Esophagus squamous epithelium (tissue), 5 donors: ENCODE measurements around the gene MAS1L. TPM values are rescaled to one million over a fixed set of nuclear protein-coding genes. Genes with fewer than 3 reads are reported as not detected.
"Not testable (repeated sequence)": the region's sequence is repeated elsewhere in the genome, so short reads cannot be mapped to it uniquely, and the experiment has no call there.

Experiments used
- DNase-seq: peaks from one replicate; lab custom pipeline; 2025; lab: John Stamatoyannopoulos, UW
- H3K27ac ChIP-seq, 4 donors: fragments of 200-600 bp; sonication (generic); one replicate each; pipeline ENCODE4 v1.5.1; 2016 to 2019; ENCODE audit warnings: mild to moderate bottlenecking in 1 of 4
- H3K27me3 ChIP-seq, 4 donors: fragments of 200-600 bp; sonication (generic); 1 replicate in 3 of 4; 2 replicates in 1 of 4; pipeline versions ENCODE4 v1.5.1 to v1.6.0; 2017 to 2021; ENCODE audit warnings: antibody characterized with exemption in 1 of 4
- H3K36me3 ChIP-seq, 3 donors: fragments of 200-600 bp; sonication (generic); one replicate each; pipeline ENCODE4 v1.5.1; 2016 to 2019
- H3K4me1 ChIP-seq, 3 donors: fragments of 200-600 bp; sonication (generic); one replicate each; pipeline ENCODE4 v1.5.1; 2017 to 2019
- H3K4me3 ChIP-seq, 4 donors: fragments of 200-600 bp; sonication (generic); 1 replicate in 3 of 4; 2 replicates in 1 of 4; pipeline ENCODE4 v1.5.1; 2016 to 2019; ENCODE audit warnings: mild to moderate bottlenecking in 2 of 4, moderate library complexity in 1 of 4
- H3K9me3 ChIP-seq, 3 donors: fragments of 200-600 bp; sonication (generic); one replicate each; pipeline ENCODE4 v1.5.1; 2016 to 2019
- POLR2A ChIP-seq, 4 donors: fragments of 450-650 bp; IDR thresholded peaks; one replicate each; pipeline ENCODE4 v1.6.1; 2017; ENCODE audit warnings: antibody characterized with exemption in 4 of 4, mild to moderate bottlenecking in 4 of 4, moderate library complexity in 3 of 4
- WGBS, 2 donors: methylation state at CpG; one replicate each; pipeline ENCODE4 v1.1.5; 2018; 5-methylcytosine and 5-hydroxymethylcytosine counted together
- intact Hi-C: fragments of 100-400 bp; cut with DNase I; formaldehyde crosslinking; loops from one replicate; pipeline ENCODE4 v1.15.0; 2022
- total RNA-seq, 4 donors: library from RNA; depleted of rRNA; stranded (reverse); fragments of >200 nt; gene quantifications; one replicate each; pipeline ENCODE4 v1.1.0, GENCODE V29; 2016
- TF ChIP-seq, protein P1 (sequence below), 6 experiments: fragments of 450-650 bp in 4 of 6; fragments of 200-600 bp in 2 of 6; sonication (generic) in 2 of 6; IDR thresholded peaks; one replicate each; pipeline ENCODE4 v1.5.1; 2016 to 2019; ENCODE audit warnings: antibody characterized with exemption in 6 of 6, mild to moderate bottlenecking in 4 of 6, moderate library complexity in 4 of 6
- donor health status: DM: yes; HTN: yes; CAD: no.

Gene MAS1L
- total RNA-seq, 4 donors from 2014 or later: not detected

DNA sequence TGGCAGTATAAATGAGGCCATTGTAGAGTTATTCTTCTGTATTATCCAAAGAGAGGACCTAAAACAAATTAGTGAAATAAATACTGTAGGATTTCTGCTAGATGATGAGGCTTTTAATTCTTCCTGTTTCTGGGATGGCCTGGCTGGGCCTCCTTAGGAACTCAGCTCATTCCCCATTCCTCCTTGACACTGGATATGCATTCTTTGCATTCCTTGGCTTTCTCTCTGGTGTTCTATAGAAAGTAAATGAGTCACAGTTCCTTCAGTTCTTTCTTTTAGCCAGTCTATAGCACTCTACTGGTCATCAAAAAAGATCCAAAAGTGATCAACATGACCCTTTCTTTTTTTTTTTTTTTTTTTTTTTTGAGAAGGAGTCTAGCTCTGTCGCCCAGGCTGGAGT is 40.1 kb downstream of the MAS1L start:
- intact Hi-C loops: no loop called here
- no peaks in the 10 kb centered on the region for H3K9me3 ChIP-seq
- no peaks in the 10 kb centered on the region for H3K4me1 ChIP-seq
- H3K27ac ChIP-seq: no peak overlapping the region
- no peaks in the 10 kb centered on the region for H3K36me3 ChIP-seq
- 57% methylated on average over 1 of the region's 1 CpG; no CpG with 5 or more reads in 1 of the 2 donors for WGBS, 2 donors
- H3K27me3 ChIP-seq: peaks cover 0 to 5% (median 0%) of the 10 kb centered on the region in 4 donors
- no peak for DNase-seq
- TF ChIP-seq POLR2A (IDR thresholded peaks at IDR 0.05): no peak
- TF ChIP-seq, protein P1, sequence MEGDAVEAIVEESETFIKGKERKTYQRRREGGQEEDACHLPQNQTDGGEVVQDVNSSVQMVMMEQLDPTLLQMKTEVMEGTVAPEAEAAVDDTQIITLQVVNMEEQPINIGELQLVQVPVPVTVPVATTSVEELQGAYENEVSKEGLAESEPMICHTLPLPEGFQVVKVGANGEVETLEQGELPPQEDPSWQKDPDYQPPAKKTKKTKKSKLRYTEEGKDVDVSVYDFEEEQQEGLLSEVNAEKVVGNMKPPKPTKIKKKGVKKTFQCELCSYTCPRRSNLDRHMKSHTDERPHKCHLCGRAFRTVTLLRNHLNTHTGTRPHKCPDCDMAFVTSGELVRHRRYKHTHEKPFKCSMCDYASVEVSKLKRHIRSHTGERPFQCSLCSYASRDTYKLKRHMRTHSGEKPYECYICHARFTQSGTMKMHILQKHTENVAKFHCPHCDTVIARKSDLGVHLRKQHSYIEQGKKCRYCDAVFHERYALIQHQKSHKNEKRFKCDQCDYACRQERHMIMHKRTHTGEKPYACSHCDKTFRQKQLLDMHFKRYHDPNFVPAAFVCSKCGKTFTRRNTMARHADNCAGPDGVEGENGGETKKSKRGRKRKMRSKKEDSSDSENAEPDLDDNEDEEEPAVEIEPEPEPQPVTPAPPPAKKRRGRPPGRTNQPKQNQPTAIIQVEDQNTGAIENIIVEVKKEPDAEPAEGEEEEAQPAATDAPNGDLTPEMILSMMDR (IDR thresholded peaks at IDR 0.05): no peak
- H3K4me3 ChIP-seq: no peak overlapping the region

DNA sequence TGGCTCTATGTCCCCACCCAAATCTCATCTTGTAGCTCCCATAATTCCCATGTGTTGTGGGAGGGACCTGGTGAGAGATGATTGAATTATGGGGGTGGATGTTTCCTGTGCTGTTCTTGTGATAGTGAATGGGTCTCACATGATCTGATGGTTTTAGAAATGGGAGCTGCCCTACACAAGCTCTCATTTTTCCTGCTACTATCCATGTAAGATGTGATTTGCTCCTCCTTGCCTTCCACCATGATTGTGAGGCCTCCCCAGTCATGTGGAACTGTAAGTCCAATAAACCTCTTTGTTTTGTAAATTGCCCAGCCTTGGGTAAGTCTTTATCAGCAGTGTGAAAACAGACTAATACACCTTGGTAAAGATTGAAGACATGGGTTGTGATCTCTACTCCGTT is 43.7 kb downstream of the MAS1L start:
- H3K27me3 ChIP-seq, H3K9me3 ChIP-seq, H3K4me1 ChIP-seq, H3K36me3 ChIP-seq, intact Hi-C loops, DNase-seq, H3K27ac ChIP-seq, H3K4me3 ChIP-seq: not testable (repeated sequence)
- WGBS, 2 donors: 53 to 56% methylated on average over 1 of the region's 1 CpG

DNA sequence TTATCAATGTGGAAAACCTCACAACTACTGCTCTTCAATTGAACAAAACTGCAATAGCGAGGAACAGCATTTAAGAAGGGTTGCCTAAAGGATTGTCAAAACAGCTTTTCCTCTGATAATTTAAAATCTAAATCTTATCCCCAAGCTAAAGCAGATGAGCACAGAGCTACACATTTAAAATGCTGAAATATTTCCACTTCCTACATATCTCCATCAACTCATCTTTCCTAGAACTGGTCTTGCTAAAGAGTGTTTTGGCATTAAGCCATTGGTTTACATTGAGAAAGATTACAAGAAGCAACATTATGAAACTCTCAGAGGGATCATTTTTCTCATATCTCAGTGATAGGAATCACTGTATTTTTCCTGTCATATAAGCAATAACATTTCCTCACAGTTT is 45.0 kb downstream of the MAS1L start:
- intact Hi-C loops: no loop called here
- TF ChIP-seq, protein P1 (IDR thresholded peaks at IDR 0.05): no peak
- TF ChIP-seq POLR2A (IDR thresholded peaks at IDR 0.05): no peak

DNA sequence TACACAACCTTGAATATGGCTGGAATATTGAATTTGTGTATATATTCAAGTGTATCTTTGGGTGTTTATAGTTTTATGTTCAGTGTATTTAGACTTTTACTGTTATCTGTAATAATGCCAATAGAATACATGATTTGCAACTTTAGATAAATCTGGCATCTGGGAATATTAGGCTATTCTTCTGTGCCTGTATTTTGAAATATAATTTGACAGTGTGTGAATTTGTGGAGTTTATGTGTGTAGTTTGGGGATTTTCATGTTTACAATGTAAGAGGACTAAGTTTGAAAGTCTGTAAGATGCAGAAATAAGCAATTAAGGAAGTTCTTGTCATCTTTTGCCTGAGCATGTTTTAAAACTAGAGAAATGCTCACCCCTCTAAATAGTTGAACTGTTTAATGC is 48.8 kb downstream of the MAS1L start, which contains the start of gene OR10C1:
TSS of gene OR10C1 (plus strand) at position 301 of the 400 bp plus-strand sequence. CDS start 710 bp downstream, outside the sequence.
- Histone ChIP-seq H3K9me3 (no peaks in the 10 kb centered on the region), H3K36me3 (no peaks in the 10 kb centered on the region), H3K4me3 (no peak within 1 kb of the TSS), H3K27me3 (no peaks in the 10 kb centered on the region), H3K4me1 (no peaks in the 10 kb centered on the region), H3K27ac (no peak within 1 kb of the TSS)
- intact Hi-C loops: no loop called here
- DNase-seq: no peak
- TF ChIP-seq, protein P1 (IDR thresholded peaks at IDR 0.05): no peak
- TF ChIP-seq POLR2A (IDR thresholded peaks at IDR 0.05): no peak

More for the DNA sequence above, 45.0 kb downstream of the MAS1L start:
- DNase-seq: no peak
- H3K9me3 ChIP-seq: no peaks in the 10 kb centered on the region
- whole genome bisulfite sequencing, 2 donors: 83 to 85% methylated on average over 1 of the region's 1 CpG
- H3K4me1 ChIP-seq: no peaks in the 10 kb centered on the region
- H3K4me3 ChIP-seq: no peak overlapping the region
- peaks cover 0 to 5% (median 0%) of the 10 kb centered on the region in 4 donors for H3K27me3 ChIP-seq
- H3K27ac ChIP-seq: no peak overlapping the region
- no peaks in the 10 kb centered on the region for H3K36me3 ChIP-seq

DNA sequence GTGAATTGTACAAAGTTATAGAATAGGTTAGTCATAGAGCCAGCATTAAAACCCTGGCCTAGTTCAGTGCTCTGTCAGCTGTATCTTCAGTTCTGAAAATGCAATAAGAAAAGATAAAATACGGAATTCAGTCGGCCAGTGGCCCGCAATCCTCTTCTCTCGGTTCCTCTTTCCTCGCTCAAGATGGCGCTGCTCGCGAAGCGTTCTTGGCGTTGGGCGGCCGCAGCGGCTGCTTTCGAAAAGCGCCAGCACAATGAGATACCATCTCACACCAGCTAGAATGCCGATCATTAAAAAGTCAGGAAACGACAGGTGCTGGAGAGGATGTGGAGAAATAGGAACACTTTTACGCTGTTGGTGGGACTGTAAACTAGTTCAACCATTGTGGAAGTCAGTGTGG is 51.0 kb downstream of the MAS1L start:
- H3K27ac ChIP-seq, DNase-seq, H3K9me3 ChIP-seq, H3K4me3 ChIP-seq, H3K4me1 ChIP-seq, H3K27me3 ChIP-seq, intact Hi-C loops, H3K36me3 ChIP-seq: not testable (repeated sequence)
- WGBS, 2 donors: 77 to 90% methylated on average over 15 to 18 of the region's 18 CpGs

Other genes with a start within 250 kb of the MAS1L start
- gene OR14J1, start 186.3 kb downstream of the MAS1L start, total RNA-seq: not detected
- gene OR5V1, start 119.1 kb downstream of the MAS1L start, total RNA-seq: not detected
- gene OR12D3, start 112.7 kb downstream of the MAS1L start, total RNA-seq: not detected
- not detected for gene OR12D2, start 92.3 kb downstream of the MAS1L start, total RNA-seq
- not detected for gene OR12D1, start 73.0 kb downstream of the MAS1L start, total RNA-seq
- gene OR10C1, start 48.6 kb downstream of the MAS1L start, total RNA-seq: not detected
- not detected for gene OR11A1, start 30.9 kb downstream of the MAS1L start, total RNA-seq
- gene OR2H1, start 30.8 kb downstream of the MAS1L start, total RNA-seq: not detected
- 10 to 100 TPM in 1 of 4 donors, 1 to 10 TPM in 1, under 1 TPM in 1, not detected in 1; 0.76 to 11.1 (median 1.6) TPM for gene UBD, start 71.8 kb upstream of the MAS1L start, total RNA-seq
- gene OR2H2, start 97.2 kb upstream of the MAS1L start, total RNA-seq: not detected
- gene GABBR1, start 145.2 kb upstream of the MAS1L start, total RNA-seq: 10 to 100 TPM in 2 of 4 donors, 1 to 10 TPM in 2; 4.1 to 19.5 (median 8.5) TPM
- gene MOG, start 169.1 kb upstream of the MAS1L start, total RNA-seq: not detected
- 1 to 10 TPM in 1 of 4 donors, not detected in 3; 2.4 TPM for gene ZFP57, start 193.2 kb upstream of the MAS1L start, total RNA-seq
- 10 to 100 TPM in 3 of 4 donors, 1 to 10 TPM in 1; 8.7 to 56.1 (median 31.0) TPM for gene HLA-F, start 235.5 kb upstream of the MAS1L start, total RNA-seq